Parathyroid adenoma (tissue), 2 donors: ENCODE results near the gene WWC1.
"Not testable (repeated sequence)": the region's sequence is repeated elsewhere in the genome, so short reads cannot be mapped to it uniquely, and the experiment has no call there.

Experiments
- H2AFZ ChIP-seq: fragments of 300-600 bp; sonication (generic); one replicate; pipeline ENCODE4 v1.7.0; 2017; ENCODE audit warnings: antibody characterized with exemption, mild to moderate bottlenecking
- H3K27ac ChIP-seq: fragments of 300-600 bp; sonication (generic); one replicate; pipeline ENCODE4 v1.7.0; 2017
- H3K27me3 ChIP-seq: fragments of 300-600 bp; sonication (generic); one replicate; pipeline ENCODE4 v1.7.0; 2017; ENCODE audit warnings: low read length; ENCODE audit not compliant: control insufficient read depth, insufficient read depth
- H3K36me3 ChIP-seq: fragments of 300-600 bp; sonication (generic); one replicate; pipeline ENCODE4 v1.7.0; 2017; ENCODE audit warnings: low read length; ENCODE audit not compliant: control insufficient read depth, insufficient read depth
- H3K4me1 ChIP-seq: fragments of 300-600 bp; sonication (generic); one replicate; pipeline ENCODE4 v1.7.0; 2017; ENCODE audit warnings: control low read depth
- H3K4me2 ChIP-seq: fragments of 300-600 bp; sonication (generic); one replicate; pipeline ENCODE4 v1.7.0; 2017; ENCODE audit warnings: low read length
- H3K4me3 ChIP-seq: fragments of 300-600 bp; sonication (generic); one replicate; pipeline ENCODE4 v1.7.0; 2017; ENCODE audit warnings: low read depth, low read length
- H3K79me2 ChIP-seq: fragments of 300-600 bp; sonication (generic); one replicate; pipeline ENCODE4 v1.7.0; 2017; ENCODE audit warnings: control low read depth
- H3K9ac ChIP-seq: fragments of 300-600 bp; sonication (generic); one replicate; pipeline ENCODE4 v1.7.0; 2017; ENCODE audit warnings: mild to moderate bottlenecking
- H3K9me3 ChIP-seq: fragments of 300-600 bp; sonication (generic); one replicate; pipeline ENCODE4 v1.7.0; 2017; ENCODE audit warnings: low read length; ENCODE audit not compliant: control insufficient read depth
- TF ChIP-seq, protein P1 (sequence below): fragments of 300-600 bp; sonication (generic); IDR thresholded peaks from one replicate; pipeline ENCODE4 v1.7.0; 2017; ENCODE audit warnings: antibody characterized with exemption, mild to moderate bottlenecking
- donor health status: primary hyperparathyroidism.

The WWC1 gene

DNA sequence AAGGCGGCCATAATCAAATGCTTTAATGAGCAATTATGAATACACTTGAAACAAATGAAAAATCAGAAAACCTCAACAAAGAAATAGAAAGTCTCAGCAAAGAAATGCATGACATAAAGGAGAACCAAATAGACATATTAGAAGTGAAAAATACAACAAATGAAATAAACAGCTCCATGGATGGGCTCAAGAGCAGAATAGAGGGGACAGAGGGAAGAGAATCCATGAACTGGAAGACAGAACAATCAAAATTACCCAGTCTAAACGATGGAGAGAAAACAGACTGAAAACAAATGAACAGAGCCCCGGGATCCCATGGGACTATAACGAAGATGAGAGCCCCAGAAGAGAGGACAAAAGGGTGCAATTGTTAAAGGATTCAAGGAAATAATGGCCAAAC is 6.6 kb upstream of the WWC1 start:
- Histone ChIP-seq H3K9ac (no peak overlapping the region), H3K9me3 (no peaks in the 10 kb centered on the region), H2AFZ (no peak overlapping the region), H3K4me1 (no peaks in the 10 kb centered on the region), H3K36me3 (no peaks in the 10 kb centered on the region), H3K4me3 (no peak overlapping the region), H3K79me2 (no peaks in the 10 kb centered on the region), H3K27ac (no peak overlapping the region), H3K27me3 (no peaks in the 10 kb centered on the region), H3K4me2 (no peak overlapping the region)
- TF ChIP-seq, protein P1, sequence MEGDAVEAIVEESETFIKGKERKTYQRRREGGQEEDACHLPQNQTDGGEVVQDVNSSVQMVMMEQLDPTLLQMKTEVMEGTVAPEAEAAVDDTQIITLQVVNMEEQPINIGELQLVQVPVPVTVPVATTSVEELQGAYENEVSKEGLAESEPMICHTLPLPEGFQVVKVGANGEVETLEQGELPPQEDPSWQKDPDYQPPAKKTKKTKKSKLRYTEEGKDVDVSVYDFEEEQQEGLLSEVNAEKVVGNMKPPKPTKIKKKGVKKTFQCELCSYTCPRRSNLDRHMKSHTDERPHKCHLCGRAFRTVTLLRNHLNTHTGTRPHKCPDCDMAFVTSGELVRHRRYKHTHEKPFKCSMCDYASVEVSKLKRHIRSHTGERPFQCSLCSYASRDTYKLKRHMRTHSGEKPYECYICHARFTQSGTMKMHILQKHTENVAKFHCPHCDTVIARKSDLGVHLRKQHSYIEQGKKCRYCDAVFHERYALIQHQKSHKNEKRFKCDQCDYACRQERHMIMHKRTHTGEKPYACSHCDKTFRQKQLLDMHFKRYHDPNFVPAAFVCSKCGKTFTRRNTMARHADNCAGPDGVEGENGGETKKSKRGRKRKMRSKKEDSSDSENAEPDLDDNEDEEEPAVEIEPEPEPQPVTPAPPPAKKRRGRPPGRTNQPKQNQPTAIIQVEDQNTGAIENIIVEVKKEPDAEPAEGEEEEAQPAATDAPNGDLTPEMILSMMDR = no peak

- Histone ChIP-seq H3K27ac (no peak overlapping the region), H3K9ac (no peak overlapping the region), H3K4me2 (no peak overlapping the region), H3K4me1 (no peaks in the 10 kb centered on the region), H3K79me2 (no peaks in the 10 kb centered on the region), H3K27me3 (no peaks in the 10 kb centered on the region), H3K36me3 (no peaks in the 10 kb centered on the region), H2AFZ (no peak overlapping the region), H3K4me3 (no peak overlapping the region), H3K9me3 (no peaks in the 10 kb centered on the region)
- TF ChIP-seq, protein P1 = no peak
Measured at GRCh38 chr5:168285696-168286095, 5.7 kb upstream of the WWC1 start.

GRCh38 chr5:168286386-168286785 is 5.1 kb upstream of the WWC1 start:
- no peaks in the 10 kb centered on the region for H3K36me3 ChIP-seq
- no peak overlapping the region for H3K4me2 ChIP-seq
- no peak overlapping the region for H3K27ac ChIP-seq
- no peaks in the 10 kb centered on the region for H3K79me2 ChIP-seq
- TF ChIP-seq, protein P1 = no peak
- no peaks in the 10 kb centered on the region for H3K27me3 ChIP-seq
- no peaks in the 10 kb centered on the region for H3K4me1 ChIP-seq
- no peak overlapping the region for H3K4me3 ChIP-seq
- no peak overlapping the region for H3K9ac ChIP-seq
- no peak overlapping the region for H2AFZ ChIP-seq
- H3K9me3 ChIP-seq = no peaks in the 10 kb centered on the region

GRCh38 chr5:168286863-168287262 is 4.6 kb upstream of the WWC1 start:
- not testable (repeated sequence) for H2AFZ ChIP-seq, H3K9me3 ChIP-seq, H3K4me3 ChIP-seq, H3K36me3 ChIP-seq, H3K27me3 ChIP-seq, H3K79me2 ChIP-seq, H3K27ac ChIP-seq, H3K4me2 ChIP-seq, H3K9ac ChIP-seq, H3K4me1 ChIP-seq

GRCh38 chr5:168287362-168287761 is 4.1 kb upstream of the WWC1 start:
- Histone ChIP-seq H3K79me2 (no peaks in the 10 kb centered on the region), H3K4me1 (no peaks in the 10 kb centered on the region), H2AFZ (no peak overlapping the region), H3K27me3 (no peaks in the 10 kb centered on the region), H3K9ac (no peak overlapping the region), H3K27ac (no peak overlapping the region), H3K36me3 (no peaks in the 10 kb centered on the region), H3K4me2 (no peak overlapping the region), H3K9me3 (no peaks in the 10 kb centered on the region), H3K4me3 (no peak overlapping the region)
- TF ChIP-seq, protein P1 = no peak
